IMR-90 (cell line): Measurements from ENCODE around the gene IGBP1. TPM values are rescaled to one million over a fixed set of nuclear protein-coding genes. Genes with fewer than 3 reads are reported as not detected.

Experiments used
- ATAC-seq: fragments of 200-7000 bp; cut with Tn5 transposase; 2 replicates; pipeline ENCODE4 v1.9.1; 2020; ENCODE audit warnings: low read depth, mild to moderate bottlenecking, moderate library complexity
- BruUV-seq: library from RNA; stranded (reverse); fragments of 400-500 nt; replicated peaks from 2 replicates; lab custom pipeline; 2021; lab: Mats Ljungman, UMichigan
- CTCF ChIA-PET: fragments of 300-600 bp; formaldehyde crosslinking; extraction: SDS; loops from one replicate; lab custom pipeline; 2021; ENCODE audit warnings: antibody characterized with exemption; lab: Yijun Ruan, JAX
- POLR2A ChIA-PET: fragments of 300-600 bp; sonication (Branson Sonifier 250); formaldehyde crosslinking; loops from one replicate; lab custom pipeline; 2022; ENCODE audit warnings: antibody characterized with exemption; ENCODE audit not compliant: unreplicated experiment; lab: Charles Lee
- DNase-seq: peaks from one replicate; pipeline ENCODE4 v3.0.0; 2013
- H2AFZ ChIP-seq: replicated peaks from 2 replicates; pipeline ENCODE3; 2013; ENCODE audit warnings: low read length, mild to moderate bottlenecking; ENCODE audit not compliant: poor library complexity
- H2AK5ac ChIP-seq: 2 replicates; pipeline ENCODE4 v1.6.1; 2013; ENCODE audit warnings: low read depth, low read length, inconsistent platforms
- H2AK9ac ChIP-seq: replicated peaks from 2 replicates; pipeline ENCODE3; 2013; ENCODE audit warnings: mild to moderate bottlenecking, low read depth, low read length, moderate library complexity; ENCODE audit not compliant: poor library complexity
- H2BK120ac ChIP-seq: 2 replicates; pipeline ENCODE4 v1.6.1; 2013; ENCODE audit warnings: low read depth, low read length, inconsistent platforms
- H2BK15ac ChIP-seq: 3 replicates; pipeline ENCODE4 v1.6.1; 2013; ENCODE audit warnings: low read depth, low read length, inconsistent platforms
- H2BK20ac ChIP-seq: 2 replicates; pipeline ENCODE4 v1.6.1; 2013; ENCODE audit warnings: low read depth, mild to moderate bottlenecking, inconsistent platforms, low read length, moderate library complexity
- H2BK5ac ChIP-seq: 2 replicates; pipeline ENCODE4 v1.6.1; 2013; ENCODE audit warnings: mild to moderate bottlenecking, low read depth, low read length, inconsistent platforms; ENCODE audit not compliant: poor library complexity, severe bottlenecking
- H3K14ac ChIP-seq: replicated peaks from 2 replicates; pipeline ENCODE4 v1.6.1; 2013; ENCODE audit warnings: low read depth, low read length, inconsistent platforms
- H3K18ac ChIP-seq: 2 replicates; pipeline ENCODE4 v1.6.1; 2013; ENCODE audit warnings: low read depth, low read length, control low read depth
- H3K23ac ChIP-seq: 2 replicates; pipeline ENCODE4 v1.6.1; 2013; ENCODE audit warnings: low read depth, low read length, inconsistent platforms
- H3K27ac ChIP-seq: 2 replicates; pipeline ENCODE4 v1.5.1; 2013; ENCODE audit warnings: mild to moderate bottlenecking, control low read depth, low read length; ENCODE audit not compliant: insufficient read depth
- H3K27me3 ChIP-seq: 2 replicates; pipeline ENCODE4 v1.6.1; 2013; ENCODE audit warnings: low read length; ENCODE audit not compliant: control insufficient read depth, insufficient read depth
- H3K36me3 ChIP-seq: 2 replicates; pipeline ENCODE4 v1.6.1; 2013; ENCODE audit warnings: low read length, mixed read lengths; ENCODE audit not compliant: control insufficient read depth, insufficient read depth
- H3K4ac ChIP-seq: 2 replicates; pipeline ENCODE4 v1.6.1; 2013; ENCODE audit warnings: low read depth, low read length, inconsistent platforms
- H3K4me1 ChIP-seq: 2 replicates; pipeline ENCODE4 v1.6.1; 2013; ENCODE audit warnings: low read length, mixed read lengths; ENCODE audit not compliant: control insufficient read depth, insufficient read depth
- H3K4me2 ChIP-seq: 2 replicates; pipeline ENCODE4 v1.6.1; 2013; ENCODE audit warnings: low read depth, mild to moderate bottlenecking, control low read depth, low read length, moderate library complexity
- H3K4me3 ChIP-seq: 2 replicates; pipeline ENCODE4 v1.5.1; 2013; ENCODE audit warnings: low read depth, mild to moderate bottlenecking, control low read depth, low read length, moderate library complexity; ENCODE audit not compliant: insufficient read depth
- H3K56ac ChIP-seq: 2 replicates; pipeline ENCODE4 v1.6.1; 2013; ENCODE audit warnings: low read length, inconsistent platforms; ENCODE audit not compliant: insufficient read depth; ENCODE audit errors: extremely low read depth
- H3K79me1 ChIP-seq, 2 experiments: 2 replicates each; pipeline ENCODE4 v1.6.1; 2013; ENCODE audit warnings: low read length in 2 of 2, inconsistent platforms in 1 of 2, low read depth in 1 of 2
- H3K9ac ChIP-seq: 2 replicates; pipeline ENCODE4 v1.6.1; 2013; ENCODE audit warnings: low read depth, low read length, control low read depth
- H3K9me1 ChIP-seq: 2 replicates; pipeline ENCODE4 v1.6.1; 2013; ENCODE audit warnings: low read length, inconsistent platforms; ENCODE audit not compliant: insufficient read depth
- H3K9me3 ChIP-seq: 2 replicates; pipeline ENCODE4 v1.6.1; 2013; ENCODE audit warnings: low read length; ENCODE audit not compliant: control insufficient read depth, insufficient read depth
- H4K20me1 ChIP-seq: 2 replicates; pipeline ENCODE4 v1.6.1; 2013; ENCODE audit warnings: low read length, inconsistent platforms; ENCODE audit not compliant: insufficient read depth
- H4K5ac ChIP-seq: 2 replicates; pipeline ENCODE4 v1.6.1; 2013; ENCODE audit warnings: mild to moderate bottlenecking, low read depth, low read length, control low read depth
- H4K8ac ChIP-seq, 2 experiments: 2 replicates each; pipeline ENCODE4 v1.6.1; 2013; ENCODE audit warnings: low read depth in 2 of 2, low read length in 2 of 2, control low read depth in 1 of 2, inconsistent platforms in 1 of 2
- H4K91ac ChIP-seq: 2 replicates; pipeline ENCODE4 v1.6.1; 2013; ENCODE audit warnings: low read depth, low read length, inconsistent platforms; ENCODE audit not compliant: insufficient read depth
- BHLHE40 ChIP-seq: fragments of 150-350 bp; IDR thresholded peaks from 2 replicates; pipeline ENCODE4 v1.6.1; 2016; ENCODE audit warnings: mild to moderate bottlenecking, low read depth, low read length
- CEBPB ChIP-seq: IDR thresholded peaks from 2 replicates; pipeline ENCODE4 v1.6.1; 2012; ENCODE audit warnings: low read depth, low read length, improper control_type of control experiment
- CHD1 ChIP-seq: IDR thresholded peaks from 2 replicates; pipeline ENCODE4 v1.6.1; 2012; ENCODE audit warnings: low read depth, low read length, improper control_type of control experiment
- FOS ChIP-seq: fragments of 150-350 bp; IDR thresholded peaks from 2 replicates; pipeline ENCODE4 v1.6.1; 2016; ENCODE audit warnings: low read depth, low read length
- MAFK ChIP-seq: IDR thresholded peaks from 2 replicates; pipeline ENCODE4 v1.6.1; 2012; ENCODE audit warnings: low read depth, low read length, improper control_type of control experiment
- MAZ ChIP-seq: IDR thresholded peaks from 2 replicates; pipeline ENCODE4 v1.6.1; 2012; ENCODE audit warnings: low read depth, mild to moderate bottlenecking, low read length, improper control_type of control experiment, moderate library complexity, borderline replicate concordance
- MXI1 ChIP-seq: IDR thresholded peaks from 2 replicates; pipeline ENCODE4 v1.6.1; 2012; ENCODE audit warnings: low read depth, mild to moderate bottlenecking, low read length, moderate library complexity, borderline replicate concordance
- NFE2L2 ChIP-seq: fragments of 150-350 bp; IDR thresholded peaks from 2 replicates; pipeline ENCODE4 v1.6.1; 2016; ENCODE audit warnings: low read depth, mild to moderate bottlenecking, low read length
- POLR2A ChIP-seq: IDR thresholded peaks from 2 replicates; pipeline ENCODE4 v1.6.1; 2012; ENCODE audit warnings: mild to moderate bottlenecking, low read depth, low read length
- RAD21 ChIP-seq: IDR thresholded peaks from 2 replicates; pipeline ENCODE4 v1.6.1; 2012; ENCODE audit warnings: low read length, improper control_type of control experiment
- RCOR1 ChIP-seq: IDR thresholded peaks from 2 replicates; pipeline ENCODE4 v1.6.1; 2012; ENCODE audit warnings: mild to moderate bottlenecking, low read length, improper control_type of control experiment; ENCODE audit not compliant: insufficient replicate concordance
- SMC3 ChIP-seq: fragments of 150-350 bp; IDR thresholded peaks from 2 replicates; pipeline ENCODE4 v1.6.1; 2016; ENCODE audit warnings: low read depth, mild to moderate bottlenecking, antibody characterized with exemption, low read length, moderate library complexity
- WGBS, 2 experiments: methylation state at CpG; one replicate each; pipeline versions ENCODE4 v1.1.5 to v1.1.7; 2013; ENCODE audit warnings: missing lambda C conversion rate in 2 of 2; ENCODE audit not compliant: insufficient read length in 1 of 2; ENCODE audit errors: extremely low coverage in 2 of 2; 5-methylcytosine and 5-hydroxymethylcytosine counted together
- dilution Hi-C: fragments of 300-500 bp; cut with HindIII; formaldehyde crosslinking; loops from one replicate; pipeline ENCODE4 v1.14.3; 2018; ENCODE audit warnings: low sequenced_read_pairs; ENCODE audit not compliant: unreplicated experiment
- in situ Hi-C: fragments of 300-500 bp; cut with MboI; formaldehyde crosslinking; loops from 3 replicates; pipeline ENCODE4 v1.14.3; 2019; ENCODE audit warnings: low sequenced_read_pairs, inconsistent platforms, mixed read lengths
- intact Hi-C: fragments of 100-400 bp; cut with micrococcal nuclease; formaldehyde crosslinking; loops from 2 replicates; pipeline ENCODE4 v1.10.0; 2022
- polyA plus RNA-seq, 3 experiments: library from polyadenylated mRNA; depleted of rRNA; stranded (reverse); fragments of >200 nt; gene quantifications; 2 replicates each; pipeline ENCODE4 v1.2.3, GENCODE V29; 2012; ENCODE audit warnings: low replicate concordance in 1 of 3
- total RNA-seq: library from RNA; depleted of rRNA; stranded (reverse); fragments of >200 nt; gene quantifications from 2 replicates; pipeline ENCODE4 v1.2.3, GENCODE V29; 2012
- TF ChIP-seq, protein P1 (sequence below): fragments of 150-350 bp; IDR thresholded peaks from 2 replicates; pipeline ENCODE4 v1.6.1; 2016; ENCODE audit warnings: low read depth, mild to moderate bottlenecking, low read length, moderate library complexity, borderline replicate concordance
- TF ChIP-seq, protein P2 (sequence below): fragments of 150-350 bp; IDR thresholded peaks from 2 replicates; pipeline ENCODE4 v1.6.1; 2017; ENCODE audit warnings: mild to moderate bottlenecking, antibody characterized with exemption, low read length, low read depth

Gene IGBP1
- total and polyA plus RNA-seq, 2 of the 4 experiments (the other 2 are of a cell fraction): 51.8 to 87.1 TPM

DNA sequence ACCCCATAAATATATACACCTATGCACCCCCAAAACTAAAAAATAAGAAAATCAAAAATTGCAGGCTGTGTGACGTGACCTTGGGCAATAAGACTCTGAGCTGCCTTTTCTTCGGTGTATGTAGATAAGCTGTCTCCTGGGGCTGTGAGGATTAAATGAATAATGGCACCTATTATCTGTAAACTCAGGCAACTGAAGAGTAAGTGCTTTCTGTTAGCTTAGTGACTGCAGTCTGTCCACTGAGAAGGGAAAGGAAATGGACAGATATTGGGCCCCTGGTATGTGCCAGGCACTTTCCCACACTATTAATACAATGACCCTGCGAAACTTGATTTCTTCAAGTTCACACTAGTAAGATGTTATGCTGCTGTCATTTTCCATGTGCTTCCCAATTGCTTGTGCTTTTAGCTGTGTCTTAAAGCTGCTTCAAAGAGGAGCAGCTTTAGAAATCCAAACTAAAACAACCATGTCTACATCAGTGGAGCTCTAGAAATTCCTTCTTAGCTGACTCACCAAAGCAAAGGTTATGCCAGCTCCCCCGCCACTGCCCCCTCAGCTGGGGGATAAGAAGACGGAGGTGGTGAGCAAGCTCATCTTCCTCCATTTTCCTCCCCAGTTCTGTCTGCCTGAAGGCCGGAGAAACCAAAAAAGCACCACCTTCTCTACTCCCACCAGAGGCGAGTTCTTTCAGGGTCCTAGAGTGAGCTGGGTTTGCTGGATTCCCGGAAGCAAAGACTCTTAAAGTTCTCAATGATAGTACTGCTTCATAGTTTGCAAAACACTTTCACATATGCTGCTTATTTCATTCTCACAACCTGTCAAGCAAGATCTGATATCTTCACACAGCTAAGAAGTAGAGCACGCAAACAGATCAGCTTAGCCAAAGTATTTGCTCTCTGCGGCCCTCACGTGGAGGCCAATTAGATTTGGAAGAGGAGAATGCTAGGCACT, 35.3 kb downstream of the IGBP1 start:
- peak; percentile 77 for DNase-seq
- H3K27ac ChIP-seq: peak overlapping the region; percentile 83
- TF ChIP-seq POLR2A (no peak), BHLHE40 (0 out of 2 replicates have a peak, but pooled peaks have one; percentile 11), RCOR1 (no peak), MAFK (no peak), MAZ (peak; percentile 48; the same call in 1 of the 2 replicates), NFE2L2 (no peak), MXI1 (no peak), CEBPB (no peak), FOS (0 out of 2 replicates have a peak, but pooled peaks have one; percentile 3), CHD1 (no peak), RAD21 (0 out of 2 replicates have a peak, but pooled peaks have one; percentile 4), SMC3 (no peak)
- TF ChIP-seq, protein P1, sequence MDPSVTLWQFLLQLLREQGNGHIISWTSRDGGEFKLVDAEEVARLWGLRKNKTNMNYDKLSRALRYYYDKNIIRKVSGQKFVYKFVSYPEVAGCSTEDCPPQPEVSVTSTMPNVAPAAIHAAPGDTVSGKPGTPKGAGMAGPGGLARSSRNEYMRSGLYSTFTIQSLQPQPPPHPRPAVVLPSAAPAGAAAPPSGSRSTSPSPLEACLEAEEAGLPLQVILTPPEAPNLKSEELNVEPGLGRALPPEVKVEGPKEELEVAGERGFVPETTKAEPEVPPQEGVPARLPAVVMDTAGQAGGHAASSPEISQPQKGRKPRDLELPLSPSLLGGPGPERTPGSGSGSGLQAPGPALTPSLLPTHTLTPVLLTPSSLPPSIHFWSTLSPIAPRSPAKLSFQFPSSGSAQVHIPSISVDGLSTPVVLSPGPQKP: no peak
- TF ChIP-seq, protein P2, sequence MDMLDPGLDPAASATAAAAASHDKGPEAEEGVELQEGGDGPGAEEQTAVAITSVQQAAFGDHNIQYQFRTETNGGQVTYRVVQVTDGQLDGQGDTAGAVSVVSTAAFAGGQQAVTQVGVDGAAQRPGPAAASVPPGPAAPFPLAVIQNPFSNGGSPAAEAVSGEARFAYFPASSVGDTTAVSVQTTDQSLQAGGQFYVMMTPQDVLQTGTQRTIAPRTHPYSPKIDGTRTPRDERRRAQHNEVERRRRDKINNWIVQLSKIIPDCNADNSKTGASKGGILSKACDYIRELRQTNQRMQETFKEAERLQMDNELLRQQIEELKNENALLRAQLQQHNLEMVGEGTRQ: no peak

More for the DNA sequence above, 35.3 kb downstream of the IGBP1 start:
- Histone ChIP-seq H2BK15ac (peak overlapping the region; percentile 82; the same call in 2 of the 3 replicates), H4K20me1 (no peaks in the 10 kb centered on the region), H3K4me2 (peak overlapping the region; percentile 74), H2BK120ac (peak overlapping the region; percentile 88), H3K18ac (peak overlapping the region; percentile 62), H3K14ac (peak overlapping the region; percentile 70), H4K91ac (peak overlapping the region; percentile 85), H3K56ac (peak overlapping the region; percentile 23; the same call in 1 of the 2 replicates), H3K4me1 (peaks cover 13% of the 10 kb centered on the region), H2BK5ac (peak overlapping the region; percentile 23), H3K4me3 (no peak overlapping the region), H2AK9ac (peak overlapping the region; percentile 49), H3K4ac (peak overlapping the region; percentile 81), H3K23ac (peak overlapping the region; percentile 92; the same call in 1 of the 2 replicates), H2AFZ (peak overlapping the region; percentile 64), H4K5ac (peak overlapping the region; percentile 94), H3K9me1 (peaks cover 5% of the 10 kb centered on the region; the same call in 1 of the 2 replicates), H4K8ac (peak overlapping the region; percentile 88 to 89), H3K9me3 (no peaks in the 10 kb centered on the region), H2AK5ac (peak overlapping the region; percentile 35; the same call in 1 of the 2 replicates), H3K9ac (peak overlapping the region; percentile 13; the same call in 1 of the 2 replicates), H3K36me3 (peaks cover 3% of the 10 kb centered on the region; the same call in 1 of the 2 replicates), H2BK20ac (peak overlapping the region; percentile 87), H3K27me3 (no peaks in the 10 kb centered on the region; the same call in 1 of the 2 replicates), H3K79me1 (no peaks in the 10 kb centered on the region)
- dilution Hi-C loops: no loop called here
- intact Hi-C loops: loop anchor here (1.0 kb wide), 2 partner anchors 121 to 266 kb away; partner anchors contain the start of gene PDZD11
- ChIA-PET CTCF (interaction anchor here (0.6 to 0.8 kb wide), 4 partner anchors 12 to 1385 kb away, joined by 3 to 5 read pairs (median 3); no protein-coding TSS in a partner anchor), POLR2A (interaction anchor here (0.6 to 0.8 kb wide), 2 partner anchors 35 to 239 kb away, joined by 3 to 9 read pairs; partner anchors contain the start of gene IGBP1)
- in situ Hi-C loops: no loop called here
- ATAC-seq: peak; percentile 70
- BruUV-seq: no TSS peak
- 38% methylated on average over 1 of the region's 11 CpGs; no CpG with 5 or more reads in 1 of the 2 experiments for WGBS, 2 experiments
